ENCODE results near the gene ECE1.

The ECE1 gene

GRCh38 chr1:21244986-21245687, 45.1 kb downstream of the ECE1 start:
- no peak for TF ChIP-seq CREB1 (IDR thresholded peaks at IDR 0.05; ENCODE audit: low read depth)
- no peak for TF ChIP-seq EGR1 (IDR thresholded peaks at IDR 0.05)
- TF ChIP-seq TEAD4 (IDR thresholded peaks at IDR 0.05): no peak
- TF ChIP-seq, protein P1, sequence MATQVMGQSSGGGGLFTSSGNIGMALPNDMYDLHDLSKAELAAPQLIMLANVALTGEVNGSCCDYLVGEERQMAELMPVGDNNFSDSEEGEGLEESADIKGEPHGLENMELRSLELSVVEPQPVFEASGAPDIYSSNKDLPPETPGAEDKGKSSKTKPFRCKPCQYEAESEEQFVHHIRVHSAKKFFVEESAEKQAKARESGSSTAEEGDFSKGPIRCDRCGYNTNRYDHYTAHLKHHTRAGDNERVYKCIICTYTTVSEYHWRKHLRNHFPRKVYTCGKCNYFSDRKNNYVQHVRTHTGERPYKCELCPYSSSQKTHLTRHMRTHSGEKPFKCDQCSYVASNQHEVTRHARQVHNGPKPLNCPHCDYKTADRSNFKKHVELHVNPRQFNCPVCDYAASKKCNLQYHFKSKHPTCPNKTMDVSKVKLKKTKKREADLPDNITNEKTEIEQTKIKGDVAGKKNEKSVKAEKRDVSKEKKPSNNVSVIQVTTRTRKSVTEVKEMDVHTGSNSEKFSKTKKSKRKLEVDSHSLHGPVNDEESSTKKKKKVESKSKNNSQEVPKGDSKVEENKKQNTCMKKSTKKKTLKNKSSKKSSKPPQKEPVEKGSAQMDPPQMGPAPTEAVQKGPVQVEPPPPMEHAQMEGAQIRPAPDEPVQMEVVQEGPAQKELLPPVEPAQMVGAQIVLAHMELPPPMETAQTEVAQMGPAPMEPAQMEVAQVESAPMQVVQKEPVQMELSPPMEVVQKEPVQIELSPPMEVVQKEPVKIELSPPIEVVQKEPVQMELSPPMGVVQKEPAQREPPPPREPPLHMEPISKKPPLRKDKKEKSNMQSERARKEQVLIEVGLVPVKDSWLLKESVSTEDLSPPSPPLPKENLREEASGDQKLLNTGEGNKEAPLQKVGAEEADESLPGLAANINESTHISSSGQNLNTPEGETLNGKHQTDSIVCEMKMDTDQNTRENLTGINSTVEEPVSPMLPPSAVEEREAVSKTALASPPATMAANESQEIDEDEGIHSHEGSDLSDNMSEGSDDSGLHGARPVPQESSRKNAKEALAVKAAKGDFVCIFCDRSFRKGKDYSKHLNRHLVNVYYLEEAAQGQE (IDR thresholded peaks at IDR 0.05; ENCODE audit: low read depth): no peak
- TF ChIP-seq RAD21 (IDR thresholded peaks at IDR 0.05; ENCODE audit: low read depth): no peak; the same call in 1 of the 2 replicates
- no peak for TF ChIP-seq MAX (IDR thresholded peaks at IDR 0.05)
- TF ChIP-seq YY1 (IDR thresholded peaks at IDR 0.05; ENCODE audit: low read depth): no peak
- TF ChIP-seq TAF1 (IDR thresholded peaks at IDR 0.05; ENCODE audit: low read depth): no peak
- TF ChIP-seq CEBPB (IDR thresholded peaks at IDR 0.05): no peak
- TF ChIP-seq TCF12 (IDR thresholded peaks at IDR 0.05; ENCODE audit: low read depth): no peak
- no peak for TF ChIP-seq ZBTB7A (IDR thresholded peaks at IDR 0.05; ENCODE audit: low read depth)
- no peak for TF ChIP-seq EP300 (IDR thresholded peaks at IDR 0.05; ENCODE audit: borderline replicate concordance)
- TF ChIP-seq NFIC (IDR thresholded peaks at IDR 0.05): no peak
- TF ChIP-seq FOXM1 (IDR thresholded peaks at IDR 0.05; ENCODE audit: borderline replicate concordance, low read depth): no peak

GRCh38 chr1:21244154-21244553, 46.1 kb downstream of the ECE1 start:
- TF ChIP-seq RAD21 (IDR thresholded peaks at IDR 0.05; ENCODE audit: low read depth) (no peak), EP300 (IDR thresholded peaks at IDR 0.05; ENCODE audit: borderline replicate concordance) (no peak), TAF1 (IDR thresholded peaks at IDR 0.05; ENCODE audit: low read depth) (no peak), USF1 (IDR thresholded peaks at IDR 0.05) (no peak), MAX (IDR thresholded peaks at IDR 0.05) (no peak), NFIC (IDR thresholded peaks at IDR 0.05) (no peak), ZBTB7A (IDR thresholded peaks at IDR 0.05; ENCODE audit: low read depth) (no peak), CREB1 (IDR thresholded peaks at IDR 0.05; ENCODE audit: low read depth) (no peak), YY1 (IDR thresholded peaks at IDR 0.05; ENCODE audit: low read depth) (no peak), CEBPB (IDR thresholded peaks at IDR 0.05) (no peak), TEAD4 (IDR thresholded peaks at IDR 0.05) (no peak), EGR1 (IDR thresholded peaks at IDR 0.05) (no peak), FOXM1 (IDR thresholded peaks at IDR 0.05; ENCODE audit: borderline replicate concordance, low read depth) (no peak), TCF12 (IDR thresholded peaks at IDR 0.05; ENCODE audit: low read depth) (no peak)
- TF ChIP-seq, protein P1 (IDR thresholded peaks at IDR 0.05; ENCODE audit: low read depth): no peak

DNA sequence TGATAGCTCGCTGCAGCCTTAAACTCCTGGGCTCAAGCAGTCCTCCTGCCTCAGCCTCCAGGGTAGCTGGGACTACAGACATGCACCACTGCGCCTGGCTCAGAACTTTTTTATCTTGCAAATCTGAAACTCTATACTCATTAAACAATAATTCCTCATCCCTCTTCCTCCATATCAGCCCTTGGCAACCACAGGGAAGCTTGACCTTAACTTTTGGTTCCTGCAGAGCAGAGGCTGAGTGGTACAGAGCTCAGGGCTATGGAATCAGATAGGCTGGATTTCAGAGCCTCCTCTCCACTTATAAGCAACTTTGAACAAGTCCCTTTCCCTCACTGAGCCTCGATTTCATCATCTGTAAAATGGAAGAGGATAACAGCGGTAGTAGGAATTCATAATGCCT, 47.4 kb downstream of the ECE1 start:
- TF ChIP-seq TCF12 (IDR thresholded peaks at IDR 0.05; ENCODE audit: low read depth) (no peak), NFIC (IDR thresholded peaks at IDR 0.05) (peak; percentile 23; the same call in 1 of the 2 replicates), ZBTB7A (IDR thresholded peaks at IDR 0.05; ENCODE audit: low read depth) (no peak)

DNA sequence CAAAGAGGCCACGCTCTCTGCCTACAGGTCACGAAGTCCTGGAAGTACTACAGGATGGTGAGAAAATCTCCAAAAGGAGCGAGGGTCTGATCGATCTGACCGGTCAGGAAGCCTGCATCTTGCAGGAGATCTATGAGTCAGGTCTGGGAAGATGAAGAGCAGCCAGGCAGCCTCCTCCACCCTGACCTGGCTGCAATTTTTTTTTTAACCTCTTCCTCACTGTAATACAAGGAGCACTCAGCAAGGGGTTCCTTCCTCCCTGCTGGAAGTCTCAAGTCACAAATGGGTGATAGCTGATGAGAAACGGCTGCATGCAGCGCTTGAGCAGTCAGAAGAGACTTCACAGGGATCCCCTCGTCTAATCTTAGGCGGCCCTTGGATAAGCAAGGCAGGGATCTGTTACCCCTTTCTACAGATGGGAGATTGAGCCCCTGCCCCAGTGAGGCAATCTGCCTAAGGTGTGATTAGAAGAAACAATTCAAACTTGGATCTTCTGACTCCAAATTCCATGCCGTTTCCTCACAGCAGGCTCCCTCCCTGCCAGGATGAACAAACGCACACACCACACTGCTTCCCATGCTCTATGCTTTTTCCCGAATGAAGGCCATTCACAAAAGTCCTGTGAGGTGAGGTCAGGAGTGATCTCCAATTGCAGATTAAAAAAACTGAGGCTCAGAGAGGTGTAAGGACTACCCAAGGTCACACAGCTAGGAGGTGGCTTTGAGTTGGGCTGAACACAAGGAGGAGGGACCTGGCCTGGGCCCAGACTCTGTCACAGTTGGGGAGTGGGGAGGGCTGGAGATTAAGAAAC, 48.3 kb downstream of the ECE1 start:
- peak; percentile 92 for TF ChIP-seq TCF12 (IDR thresholded peaks at IDR 0.05; ENCODE audit: low read depth)
- TF ChIP-seq RAD21 (IDR thresholded peaks at IDR 0.05; ENCODE audit: low read depth): no peak
- peak; percentile 72; the same call in 1 of the 2 replicates for TF ChIP-seq ZBTB7A (IDR thresholded peaks at IDR 0.05; ENCODE audit: low read depth)
- TF ChIP-seq TEAD4 (IDR thresholded peaks at IDR 0.05): peak; percentile 40
- TF ChIP-seq FOXM1 (IDR thresholded peaks at IDR 0.05; ENCODE audit: borderline replicate concordance, low read depth): peak; percentile 82
- no peak for TF ChIP-seq EGR1 (IDR thresholded peaks at IDR 0.05)
- peak; percentile 90 for TF ChIP-seq EP300 (IDR thresholded peaks at IDR 0.05; ENCODE audit: borderline replicate concordance)
- no peak for TF ChIP-seq USF1 (IDR thresholded peaks at IDR 0.05)
- TF ChIP-seq NFIC (IDR thresholded peaks at IDR 0.05): peak; percentile 65
- TF ChIP-seq, protein P1 (IDR thresholded peaks at IDR 0.05; ENCODE audit: low read depth): no peak
- TF ChIP-seq MAX (IDR thresholded peaks at IDR 0.05): no peak; the same call in 1 of the 2 replicates
- TF ChIP-seq YY1 (IDR thresholded peaks at IDR 0.05; ENCODE audit: low read depth): peak; percentile 43; the same call in 1 of the 2 replicates
- TF ChIP-seq TAF1 (IDR thresholded peaks at IDR 0.05; ENCODE audit: low read depth): no peak
- no peak for TF ChIP-seq CREB1 (IDR thresholded peaks at IDR 0.05; ENCODE audit: low read depth)
- peak; percentile 44; the same call in 1 of the 2 replicates for TF ChIP-seq CEBPB (IDR thresholded peaks at IDR 0.05)
